Measurements from ENCODE around the gene TTC21A. TPM values are rescaled to one million over a fixed set of nuclear protein-coding genes. Genes with fewer than 3 reads are reported as not detected.

Gene TTC21A
- total RNA-seq, 2 experiments from 2014 or later = 2.7 to 4.5 TPM

DNA sequence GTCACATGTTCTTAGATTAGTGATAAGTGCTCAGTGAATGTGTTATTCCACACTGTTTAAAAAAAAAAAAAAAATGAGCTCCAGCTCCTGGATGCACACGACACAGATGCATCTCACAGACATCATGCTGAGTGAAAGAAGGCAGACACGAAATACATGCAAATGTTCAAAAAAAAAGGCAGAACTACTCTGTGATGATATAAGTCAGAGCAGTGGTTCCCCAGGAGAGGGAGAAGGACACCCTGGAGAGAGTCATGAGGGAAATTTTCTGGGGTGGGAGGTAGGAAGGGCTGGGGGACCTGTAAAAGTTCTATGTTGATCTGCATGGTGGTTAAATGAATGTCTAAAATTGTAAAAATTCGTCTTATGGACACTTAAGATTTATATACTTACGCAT is 41.6 kb downstream of the TTC21A start:
- Mint-ChIP-seq H3K36me3 (peaks cover 22% of the 10 kb centered on the region), H3K27me3 (no peaks in the 10 kb centered on the region), H3K4me1 (peaks cover 65% of the 10 kb centered on the region), H3K27ac (peak overlapping the region; percentile 97), H3K9me3 (no peaks in the 10 kb centered on the region), H3K4me3 (peak overlapping the region; percentile 96)
- DNase-seq = no peak
- ATAC-seq (ENCODE audit: low read depth) = no peak
- POLR2A ChIA-PET = interaction anchor here (0.6 to 3.4 kb wide), 4 partner anchors 21 to 697 kb away, joined by 3 to 17 read pairs (median 6); no protein-coding TSS in a partner anchor

- DNase-seq (no peak), ATAC-seq (ENCODE audit: low read depth) (no peak)
- Mint-ChIP-seq H3K9me3 (no peaks in the 10 kb centered on the region), H3K27ac (peak overlapping the region; percentile 97), H3K4me1 (peaks cover 68% of the 10 kb centered on the region), H3K4me3 (peak overlapping the region; percentile 96), H3K27me3 (no peaks in the 10 kb centered on the region), H3K36me3 (peaks cover 19% of the 10 kb centered on the region)
- POLR2A ChIA-PET = interaction anchor here (0.6 to 3.4 kb wide), 4 partner anchors 22 to 698 kb away, joined by 3 to 17 read pairs (median 6); no protein-coding TSS in a partner anchor
Observed at GRCh38 chr3:39149498-39150147, 42.1 kb downstream of the TTC21A start.

DNA sequence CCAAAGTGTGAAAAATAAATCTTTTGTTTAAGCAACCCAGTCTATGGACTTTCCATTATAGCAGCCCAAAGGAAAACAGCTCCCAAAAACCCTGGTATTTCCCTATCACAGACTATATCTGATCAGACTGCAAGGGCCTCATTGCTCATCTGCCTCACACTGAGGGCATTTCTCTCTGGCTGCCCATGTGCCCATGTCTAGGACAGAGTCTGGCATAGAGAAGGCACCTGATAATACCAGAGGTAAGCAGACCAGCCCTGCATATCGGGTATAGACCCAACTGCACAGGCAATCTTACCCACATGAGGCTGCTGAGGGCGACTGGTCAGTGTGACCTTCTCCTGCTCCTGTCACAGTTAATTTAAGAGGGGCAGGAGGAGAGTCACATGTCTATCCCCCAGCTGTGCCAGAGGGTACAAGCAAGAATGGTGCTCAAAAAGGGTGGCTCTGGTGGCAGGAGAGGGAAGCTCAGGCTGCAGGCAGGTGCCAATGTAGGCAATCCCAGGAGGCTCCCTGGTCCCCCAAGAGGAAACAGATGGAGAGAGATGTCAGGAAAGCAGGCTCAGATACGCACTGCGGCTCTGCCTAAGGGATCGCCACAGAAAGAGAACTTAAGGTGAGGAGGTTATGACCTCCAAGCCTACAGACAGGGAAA is 42.8 kb downstream of the TTC21A start:
- Mint-ChIP-seq H3K27ac (peak overlapping the region; percentile 97), H3K27me3 (no peaks in the 10 kb centered on the region), H3K4me1 (peaks cover 70% of the 10 kb centered on the region), H3K36me3 (peaks cover 18% of the 10 kb centered on the region), H3K4me3 (peak overlapping the region; percentile 96), H3K9me3 (no peaks in the 10 kb centered on the region)
- DNase-seq = peak; percentile 31
- POLR2A ChIA-PET = interaction anchor here (0.7 kb wide), 1 partner anchor 10 kb away, joined by 3 read pairs; no protein-coding TSS in a partner anchor
- no peak for ATAC-seq (ENCODE audit: low read depth)

DNA sequence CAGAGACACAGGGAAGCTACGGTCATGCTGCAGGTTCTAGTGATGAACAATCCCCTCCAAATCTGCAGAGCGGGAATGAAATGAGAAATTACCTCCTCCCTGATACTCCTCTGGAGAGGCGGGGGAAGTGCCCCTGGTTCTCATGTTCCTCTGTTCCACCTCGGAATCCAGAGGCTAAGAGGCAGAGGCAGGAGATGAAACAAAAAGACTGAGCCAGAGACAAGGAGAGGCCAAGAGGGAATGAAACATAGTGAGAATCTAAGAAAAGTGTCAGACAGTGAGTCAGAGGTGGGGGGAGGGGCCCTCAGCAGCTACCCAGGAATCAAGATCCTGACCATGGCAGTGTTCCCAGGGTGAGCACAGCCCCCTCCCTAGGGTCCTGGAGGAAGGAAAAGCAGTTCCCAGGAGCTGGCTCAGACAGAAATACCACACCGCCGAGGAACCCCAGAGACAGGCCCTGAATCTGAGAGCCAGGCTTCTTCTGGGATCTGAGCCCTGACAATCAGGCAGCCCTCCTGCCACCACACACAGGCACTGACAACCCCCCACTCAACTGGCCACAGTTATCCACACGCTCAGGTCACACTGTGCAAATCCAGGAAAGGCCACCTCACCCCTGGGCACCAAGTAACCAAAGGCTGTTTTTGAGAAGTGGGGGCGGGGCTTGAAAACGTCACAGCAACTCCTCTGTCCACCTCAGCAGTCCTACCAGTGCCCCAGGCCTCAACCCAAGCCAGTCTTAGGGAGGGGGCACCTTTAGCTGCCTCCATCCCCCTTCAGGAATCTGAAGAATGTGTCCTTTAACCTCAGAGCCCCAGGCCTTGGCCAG is 43.5 kb downstream of the TTC21A start:
- no peak for ATAC-seq (ENCODE audit: low read depth)

DNA sequence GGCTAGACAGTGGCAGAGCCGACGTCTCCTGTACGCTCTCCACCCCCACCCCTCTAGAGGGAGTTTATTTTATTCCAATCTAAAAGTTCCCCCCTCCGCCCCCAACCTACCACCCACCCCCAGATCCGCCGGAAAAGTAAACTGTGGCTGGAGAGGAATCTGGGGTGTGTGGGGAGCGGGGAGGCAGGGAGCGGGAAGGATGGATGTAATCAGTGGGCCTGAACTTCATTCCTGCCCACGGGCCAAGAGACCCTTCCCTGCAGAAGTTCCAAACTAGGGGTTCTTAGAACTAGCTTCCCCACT is 46.4 kb downstream of the TTC21A start:
- H3K4me1 Mint-ChIP-seq = peaks cover 49% of the 10 kb centered on the region
- H3K36me3 Mint-ChIP-seq = peaks cover 8% of the 10 kb centered on the region
- ATAC-seq (ENCODE audit: low read depth) (no peak), DNase-seq (no peak)
- peak overlapping the region; percentile 35 for H3K27ac Mint-ChIP-seq
- POLR2A ChIA-PET = no interaction called here
- H3K27me3 Mint-ChIP-seq = peaks cover 7% of the 10 kb centered on the region
- H3K4me3 Mint-ChIP-seq = peak overlapping the region; percentile 71
- H3K9me3 Mint-ChIP-seq = no peaks in the 10 kb centered on the region

More for the DNA sequence above, 43.5 kb downstream of the TTC21A start:
- H3K4me3 Mint-ChIP-seq = peak overlapping the region; percentile 96
- peak overlapping the region; percentile 97 for H3K27ac Mint-ChIP-seq
- POLR2A ChIA-PET = interaction anchor here (0.7 kb wide), 1 partner anchor 9 kb away, joined by 3 read pairs; no protein-coding TSS in a partner anchor
- no peaks in the 10 kb centered on the region for H3K9me3 Mint-ChIP-seq
- peaks cover 72% of the 10 kb centered on the region for H3K4me1 Mint-ChIP-seq
- no peak for DNase-seq
- H3K36me3 Mint-ChIP-seq = peaks cover 15% of the 10 kb centered on the region
- H3K27me3 Mint-ChIP-seq = no peaks in the 10 kb centered on the region

- Mint-ChIP-seq H3K27me3 (peaks cover 12% of the 10 kb centered on the region), H3K36me3 (peaks cover 8% of the 10 kb centered on the region), H3K9me3 (no peaks in the 10 kb centered on the region), H3K4me1 (peaks cover 44% of the 10 kb centered on the region), H3K4me3 (peak overlapping the region; percentile 71), H3K27ac (peak overlapping the region; percentile 79)
- POLR2A ChIA-PET = no interaction called here
- ATAC-seq (ENCODE audit: low read depth) (no peak), DNase-seq (no peak)
Observed at GRCh38 chr3:39154280-39155021, 47.0 kb downstream of the TTC21A start.

DNA sequence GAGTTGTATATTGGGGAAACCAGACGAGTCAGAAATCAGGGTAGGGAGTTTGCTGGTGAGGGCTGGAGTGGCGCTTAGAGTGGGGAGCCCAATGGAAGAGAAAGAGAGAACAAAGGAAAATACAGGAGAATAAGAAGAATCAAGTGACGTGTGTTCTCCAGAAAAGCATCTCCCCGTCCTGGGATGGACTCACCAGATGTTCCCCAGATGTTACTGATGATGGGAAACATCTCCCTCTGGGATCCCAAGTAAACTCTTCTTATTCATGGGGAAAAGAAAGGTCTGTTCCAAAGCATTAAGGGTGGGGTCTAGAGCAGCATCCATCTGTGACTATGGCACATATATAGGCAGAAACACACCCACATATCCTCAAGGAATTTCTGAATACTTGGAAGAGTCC is 48.9 kb downstream of the TTC21A start:
- ATAC-seq (ENCODE audit: low read depth) = no peak
- POLR2A ChIA-PET = interaction anchor here (0.6 kb wide), 1 partner anchor 13 kb away, joined by 7 read pairs; no protein-coding TSS in a partner anchor
- H3K9me3 Mint-ChIP-seq = no peaks in the 10 kb centered on the region
- peaks cover 8% of the 10 kb centered on the region for H3K36me3 Mint-ChIP-seq
- DNase-seq = no peak
- no peak overlapping the region for H3K4me3 Mint-ChIP-seq
- peaks cover 24% of the 10 kb centered on the region for H3K4me1 Mint-ChIP-seq
- H3K27ac Mint-ChIP-seq = no peak overlapping the region
- H3K27me3 Mint-ChIP-seq = peaks cover 16% of the 10 kb centered on the region

- ATAC-seq (ENCODE audit: low read depth) = no peak
- POLR2A ChIA-PET = no interaction called here
- Mint-ChIP-seq H3K27ac (no peak overlapping the region), H3K9me3 (no peaks in the 10 kb centered on the region), H3K4me3 (no peak overlapping the region), H3K36me3 (peaks cover 3% of the 10 kb centered on the region), H3K27me3 (peaks cover 16% of the 10 kb centered on the region), H3K4me1 (peaks cover 17% of the 10 kb centered on the region)
- no peak for DNase-seq
Observed at GRCh38 chr3:39157359-39157758, 49.9 kb downstream of the TTC21A start.

DNA sequence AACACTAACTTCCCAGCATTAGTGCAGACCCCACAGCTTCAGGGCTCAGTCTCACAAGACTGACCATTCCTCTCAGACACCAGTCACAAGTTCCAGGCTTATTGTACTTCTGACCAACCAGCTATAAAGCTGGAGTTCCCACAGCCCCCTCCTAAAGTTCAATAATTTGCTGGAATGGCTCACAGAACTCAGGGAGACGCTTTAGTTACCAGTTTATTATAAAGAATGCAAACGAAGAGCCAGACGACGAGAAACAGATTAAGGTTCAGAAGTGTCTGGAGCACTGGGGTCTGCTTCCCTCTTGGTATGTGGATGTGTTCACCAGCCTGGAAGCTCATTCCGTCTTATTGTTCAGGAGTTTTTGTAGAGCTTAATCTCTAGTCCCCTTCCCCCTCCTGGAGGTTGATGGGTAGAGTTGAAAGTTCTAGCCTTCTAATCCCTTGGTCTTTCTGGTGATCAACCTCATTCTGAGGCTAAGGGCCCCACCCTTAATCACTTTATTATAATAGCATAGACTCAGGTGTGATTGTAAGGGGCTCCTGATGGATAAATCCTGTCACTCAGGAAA is 50.8 kb downstream of the TTC21A start:
- POLR2A ChIA-PET = no interaction called here
- H3K27ac Mint-ChIP-seq = no peak overlapping the region
- no peaks in the 10 kb centered on the region for H3K36me3 Mint-ChIP-seq
- peaks cover 16% of the 10 kb centered on the region for H3K27me3 Mint-ChIP-seq
- peaks cover 14% of the 10 kb centered on the region for H3K4me1 Mint-ChIP-seq
- H3K4me3 Mint-ChIP-seq = no peak overlapping the region
- no peak for DNase-seq
- ATAC-seq (ENCODE audit: low read depth) = no peak
- no peaks in the 10 kb centered on the region for H3K9me3 Mint-ChIP-seq

- peaks cover 4% of the 10 kb centered on the region for H3K27me3 Mint-ChIP-seq
- H3K9me3 Mint-ChIP-seq = no peaks in the 10 kb centered on the region
- H3K4me1 Mint-ChIP-seq = peaks cover 16% of the 10 kb centered on the region
- ATAC-seq (ENCODE audit: low read depth) (no peak), DNase-seq (no peak)
- peaks cover 1% of the 10 kb centered on the region for H3K36me3 Mint-ChIP-seq
- H3K4me3 Mint-ChIP-seq = no peak overlapping the region
- no peak overlapping the region for H3K27ac Mint-ChIP-seq
- POLR2A ChIA-PET = no interaction called here
Observed at GRCh38 chr3:39164414-39164813, 56.9 kb downstream of the TTC21A start.

- Mint-ChIP-seq H3K9me3 (no peaks in the 10 kb centered on the region), H3K4me1 (peaks cover 16% of the 10 kb centered on the region), H3K4me3 (no peak overlapping the region), H3K27me3 (no peaks in the 10 kb centered on the region), H3K27ac (no peak overlapping the region), H3K36me3 (peaks cover 1% of the 10 kb centered on the region)
- ATAC-seq (ENCODE audit: low read depth) = peak; percentile 56
- no peak for DNase-seq
- POLR2A ChIA-PET = interaction anchor here (0.7 kb wide), 1 partner anchor 40 kb away, joined by 4 read pairs; no protein-coding TSS in a partner anchor
Observed at GRCh38 chr3:39165518-39165917, 58.0 kb downstream of the TTC21A start.

DNA sequence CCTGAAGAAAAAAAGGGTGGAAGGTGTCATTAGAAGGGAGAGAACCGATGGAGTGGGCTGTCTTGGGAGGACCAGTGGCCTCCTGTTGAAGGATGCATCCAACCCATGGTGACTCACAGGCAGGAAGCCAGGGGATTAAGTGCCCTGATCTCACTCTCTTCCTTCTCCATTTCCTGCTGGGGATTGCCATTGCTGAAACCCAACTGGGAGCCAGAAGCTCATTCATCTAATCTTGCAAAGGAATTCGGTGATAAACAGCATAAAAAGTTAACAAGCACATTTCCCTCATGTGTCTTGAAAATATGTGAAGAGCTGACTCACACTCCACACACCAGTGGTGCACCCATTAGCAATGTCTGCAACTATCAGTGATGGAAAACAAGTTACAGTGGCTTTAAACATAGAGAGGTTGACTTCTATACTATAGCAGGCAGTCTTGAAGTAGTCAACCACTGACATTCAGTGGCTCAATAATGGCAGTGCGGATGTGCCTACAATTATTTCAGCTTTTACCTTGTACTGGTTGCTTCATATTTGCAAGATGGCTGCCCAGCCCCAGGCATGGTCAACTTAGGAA is 58.7 kb downstream of the TTC21A start:
- no peak for DNase-seq
- Mint-ChIP-seq H3K27me3 (no peaks in the 10 kb centered on the region), H3K4me1 (peaks cover 16% of the 10 kb centered on the region), H3K27ac (no peak overlapping the region), H3K36me3 (peaks cover 1% of the 10 kb centered on the region), H3K4me3 (no peak overlapping the region), H3K9me3 (no peaks in the 10 kb centered on the region)
- ATAC-seq (ENCODE audit: low read depth) = no peak
- POLR2A ChIA-PET = interaction anchor here (0.9 kb wide), 1 partner anchor 12 kb away, joined by 3 read pairs; no protein-coding TSS in a partner anchor

Data from activated naive CD8-positive, alpha-beta T cell treated with anti-CD3 and anti-CD28 coated beads, Interleukin-2, amount 10 ng/mL, durations not matched to agents 7 days and 5 days (primary cell).